ENCODE measurements around the gene YJU2.
A peak's percentile ranks its signal among the peaks of the same experiment; 100 is the strongest.
"Not testable (repeated sequence)": the region's sequence is repeated elsewhere in the genome, so short reads cannot be mapped to it uniquely, and the experiment has no call there.

Gene YJU2

DNA sequence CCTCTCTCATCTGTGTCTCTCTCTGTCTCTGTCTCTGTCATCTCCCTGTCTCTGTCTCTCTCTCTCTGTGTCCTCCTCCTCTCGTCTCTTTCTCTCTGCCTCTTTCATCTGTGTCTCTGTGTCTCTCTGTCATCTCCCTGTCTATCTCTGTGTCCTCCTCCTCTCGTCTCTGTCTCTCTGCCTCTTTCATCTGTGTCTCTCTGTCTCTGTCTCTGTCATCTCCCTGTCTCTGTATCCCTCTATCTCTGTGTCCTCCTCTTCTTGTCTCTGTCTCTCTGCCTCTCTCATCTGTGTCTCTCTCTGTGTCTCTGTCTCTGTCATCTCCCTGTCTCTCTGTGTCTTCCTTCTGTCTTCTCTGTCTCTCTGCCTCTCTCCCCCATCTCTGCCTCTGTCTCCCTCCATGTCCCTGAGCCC is 18.1 kb upstream of the YJU2 start:
- no peak for DNase-seq (ENCODE audit: low spot score)

DNA sequence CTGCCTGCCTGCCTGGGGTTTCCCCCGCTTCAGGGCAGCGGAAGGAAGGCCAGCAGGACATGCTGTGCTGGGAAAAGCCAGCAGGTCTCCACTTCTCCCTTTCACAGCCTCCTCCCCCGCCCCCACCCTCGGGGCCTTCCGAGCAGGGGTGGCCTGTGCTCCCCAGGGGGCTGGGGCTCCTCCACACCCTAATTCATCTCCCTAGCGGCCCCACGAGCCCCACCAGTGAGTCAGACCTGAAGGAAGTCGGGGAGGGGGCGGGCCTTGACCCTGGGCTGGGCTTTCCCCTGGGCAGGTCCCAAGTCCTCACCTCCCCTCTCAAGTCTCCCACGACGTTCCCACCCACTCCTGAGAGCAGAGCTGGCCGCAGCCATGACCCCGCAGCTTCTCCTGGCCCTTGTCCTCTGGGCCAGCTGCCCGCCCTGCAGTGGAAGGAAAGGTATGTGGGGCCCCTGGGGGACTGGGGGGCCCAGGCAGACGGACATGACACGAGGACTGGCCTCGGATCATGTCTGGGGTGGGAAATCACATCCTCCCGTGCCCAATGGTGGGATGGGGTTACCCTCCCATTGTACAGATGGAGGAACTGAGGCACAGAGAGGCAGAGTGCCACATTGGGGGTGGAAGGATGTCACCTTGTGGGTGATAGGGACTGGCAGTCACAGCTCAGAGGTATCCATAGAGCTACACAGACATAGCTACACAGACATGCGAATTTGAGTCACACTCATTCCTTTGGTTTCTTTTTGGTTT is 17.5 kb upstream of the YJU2 start, which contains the start of gene EBI3:
EBI3 (plus strand) TSS at position 345 of the 753 bp plus-strand sequence; CDS start at position 373, 28 bp downstream.
- DNase-seq (ENCODE audit: low spot score): no peak

DNA sequence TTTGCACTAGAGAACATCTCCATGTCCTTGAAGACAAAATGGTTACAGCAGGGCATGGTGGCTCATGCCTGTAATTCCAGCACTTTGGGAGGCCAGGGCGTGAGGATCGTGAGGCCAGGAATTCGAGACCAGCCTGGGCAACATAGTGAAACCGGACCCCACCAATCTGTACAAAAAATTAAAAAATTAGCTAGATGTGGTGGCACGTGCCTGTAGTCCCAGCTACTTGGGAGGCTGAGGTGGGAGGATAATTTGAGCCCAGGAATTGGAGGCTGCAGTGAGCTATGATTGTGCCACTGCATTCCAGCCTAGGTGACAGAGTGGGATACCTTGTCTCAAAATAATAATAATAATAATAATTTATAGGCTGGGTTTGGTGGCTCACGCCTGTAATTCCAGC is 16.6 kb upstream of the YJU2 start:
- DNase-seq (ENCODE audit: low spot score): not testable (repeated sequence)

DNA sequence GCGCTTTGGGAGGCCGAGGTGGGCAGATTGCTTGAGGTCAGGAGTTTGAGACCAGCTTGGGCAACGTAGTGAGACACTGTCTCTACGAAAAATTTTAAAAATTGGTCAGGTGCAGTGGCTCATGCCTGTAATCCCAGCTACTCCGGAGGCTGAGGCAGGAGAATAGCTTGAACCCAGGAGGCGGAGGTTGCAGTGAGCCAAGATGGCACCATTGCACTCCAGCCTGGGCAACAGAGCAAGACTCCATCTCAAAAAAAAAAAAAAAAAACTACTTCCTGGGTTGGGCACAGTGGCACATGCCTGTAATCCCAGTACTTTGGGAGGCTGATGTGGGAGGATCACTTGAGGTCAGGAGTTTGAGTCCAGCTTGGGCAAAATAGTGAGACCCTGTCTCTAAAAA is 15.4 kb upstream of the YJU2 start:
- not testable (repeated sequence) for DNase-seq (ENCODE audit: low spot score)

DNA sequence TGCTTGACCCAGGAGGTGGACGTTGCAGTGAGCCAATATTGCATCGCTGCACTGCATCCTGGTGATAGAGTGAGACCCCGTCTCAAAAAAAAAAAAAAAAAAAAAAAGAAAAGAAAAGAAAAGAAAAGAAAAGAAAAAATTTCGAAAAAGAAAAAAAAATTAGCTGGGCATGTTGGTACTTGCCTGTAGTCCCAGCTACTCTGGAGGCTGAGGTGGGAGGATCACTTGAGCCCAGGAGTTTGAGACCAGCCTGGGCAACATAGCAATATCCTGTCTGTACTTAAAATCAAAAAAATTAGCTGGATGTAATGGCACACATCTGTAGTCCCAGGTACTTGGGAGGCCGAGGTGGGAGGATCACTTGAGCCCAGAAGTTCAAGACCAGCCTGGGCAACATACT is 14.7 kb upstream of the YJU2 start:
- not testable (repeated sequence) for DNase-seq (ENCODE audit: low spot score)

DNA sequence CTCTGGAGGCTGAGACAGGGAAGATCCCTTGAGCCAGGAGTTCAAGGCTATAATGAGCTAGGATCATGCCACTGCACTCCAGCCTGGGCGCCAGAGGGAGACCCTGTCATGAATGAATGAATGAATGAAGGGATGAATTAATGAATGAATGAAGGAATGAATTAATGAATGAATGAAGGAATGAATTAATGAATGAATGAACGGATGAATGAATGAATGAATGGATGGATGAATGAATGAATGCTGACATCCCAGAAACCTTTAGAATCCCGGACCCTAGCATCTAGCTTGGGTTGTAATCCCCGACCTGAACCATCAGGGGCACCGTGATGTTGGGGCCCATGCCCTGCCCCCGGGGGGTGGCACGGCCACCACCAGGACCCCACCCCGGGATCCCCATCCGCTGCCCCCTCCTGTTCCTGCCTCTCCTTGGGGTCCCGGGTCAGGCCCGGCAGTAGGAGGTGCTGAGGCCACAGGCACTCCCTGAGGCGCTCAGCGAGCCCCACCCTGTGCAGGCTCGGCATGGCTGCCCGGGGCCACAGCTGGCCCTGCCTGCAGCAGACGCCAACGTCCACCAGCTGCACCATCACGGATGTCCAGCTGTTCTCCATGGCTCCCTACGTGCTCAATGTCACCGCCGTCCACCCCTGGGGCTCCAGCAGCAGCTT is 14.1 kb upstream of the YJU2 start:
- no peak for DNase-seq (ENCODE audit: low spot score)

DNA sequence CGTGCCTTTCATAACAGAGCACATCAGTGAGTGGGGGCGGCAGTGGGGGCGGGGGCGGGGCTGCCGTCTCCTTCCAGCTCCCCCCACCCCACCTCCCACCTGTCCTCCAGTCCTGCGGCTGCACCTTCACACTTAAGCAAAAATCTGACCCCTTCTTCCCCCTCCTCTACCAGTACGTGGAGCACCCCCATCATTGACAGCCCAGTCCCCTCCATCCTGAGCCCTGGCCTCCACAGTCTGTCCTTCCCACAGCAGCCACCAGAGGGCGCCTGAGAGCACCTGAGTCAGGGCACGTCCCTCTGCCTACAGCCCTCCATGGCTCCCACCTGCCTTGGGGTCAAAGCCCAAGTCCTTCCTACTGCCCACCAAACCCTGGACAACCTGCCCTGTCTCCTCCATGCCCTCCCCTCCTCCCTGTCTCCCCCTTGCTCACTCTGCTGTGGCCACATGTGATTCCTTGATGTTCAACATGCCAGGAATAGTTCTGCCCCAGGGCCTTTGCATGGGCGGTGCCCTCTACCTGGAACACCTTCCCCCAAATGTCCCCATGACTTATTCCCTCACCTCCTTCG is 13.5 kb upstream of the YJU2 start:
- DNase-seq (ENCODE audit: low spot score): peak; percentile 39

DNA sequence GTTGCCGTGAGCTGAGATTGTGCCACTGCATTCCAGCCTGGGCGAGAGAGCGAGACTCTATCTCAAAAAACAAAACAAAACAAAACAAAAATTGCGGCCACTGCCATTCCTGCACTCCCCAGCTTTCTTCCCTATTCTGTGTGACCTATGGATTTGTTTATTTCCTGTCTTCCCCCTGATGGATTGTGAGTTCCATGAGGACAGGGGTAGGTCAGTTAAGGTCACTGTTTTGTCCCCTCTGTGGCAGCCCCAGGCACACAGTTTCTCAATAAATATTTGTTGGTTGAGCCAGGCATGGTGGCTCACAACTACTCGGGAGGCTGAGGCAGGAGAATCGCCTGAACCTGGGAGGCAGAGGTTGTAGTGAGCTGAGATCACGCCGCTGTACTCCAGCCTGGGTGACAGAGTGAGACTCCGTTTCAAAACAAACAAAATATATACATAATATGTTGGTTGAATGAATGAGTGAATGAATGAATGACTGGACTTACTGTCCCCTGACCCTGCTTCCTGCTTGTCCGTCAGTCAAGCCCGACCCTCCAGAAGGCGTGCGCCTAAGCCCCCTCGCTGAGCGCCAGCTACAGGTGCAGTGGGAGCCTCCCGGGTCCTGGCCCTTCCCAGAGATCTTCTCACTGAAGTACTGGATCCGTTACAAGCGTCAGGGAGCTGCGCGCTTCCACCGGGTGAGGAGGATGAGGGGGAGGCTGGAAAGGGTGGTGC is 12.6 kb upstream of the YJU2 start:
- no peak for DNase-seq (ENCODE audit: low spot score)

DNA sequence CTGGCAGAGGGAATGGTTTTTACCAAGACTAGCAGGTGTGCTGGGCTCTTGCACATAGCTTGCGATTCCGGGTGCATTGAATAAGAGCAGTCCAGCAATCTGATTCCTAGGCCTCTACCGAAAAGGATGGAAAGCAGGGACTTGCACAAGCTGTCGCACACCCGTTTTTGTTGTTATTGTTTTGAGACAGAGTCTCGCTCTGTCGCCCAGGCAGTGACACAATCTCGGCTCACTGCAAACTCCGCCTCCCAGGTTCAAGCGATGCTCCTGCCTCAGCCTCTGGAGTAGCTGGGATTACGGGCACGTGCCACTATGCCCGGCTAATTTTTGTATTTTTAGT is 12.0 kb upstream of the YJU2 start:
- no peak for DNase-seq (ENCODE audit: low spot score)

DNA sequence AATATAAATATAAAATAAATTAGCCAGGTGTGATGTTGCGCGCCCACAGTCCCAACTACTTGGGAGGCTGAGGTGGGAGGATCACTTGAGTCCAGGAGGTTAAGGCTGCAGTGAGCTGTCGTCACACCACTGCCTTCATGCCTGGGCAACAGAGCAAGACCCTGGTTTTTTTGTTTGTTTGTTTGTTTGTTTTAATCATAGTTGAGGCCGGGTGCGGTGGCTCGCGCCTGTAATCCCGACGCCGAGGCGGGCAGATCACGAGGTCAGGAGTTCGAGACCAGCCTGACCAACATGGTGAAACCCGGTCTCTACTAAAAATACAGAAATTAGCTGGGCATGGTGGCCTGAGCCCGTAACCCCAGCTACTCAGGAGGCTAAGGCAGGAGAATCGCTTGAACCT is 9.4 kb upstream of the YJU2 start:
- not testable (repeated sequence) for DNase-seq (ENCODE audit: low spot score)

DNA sequence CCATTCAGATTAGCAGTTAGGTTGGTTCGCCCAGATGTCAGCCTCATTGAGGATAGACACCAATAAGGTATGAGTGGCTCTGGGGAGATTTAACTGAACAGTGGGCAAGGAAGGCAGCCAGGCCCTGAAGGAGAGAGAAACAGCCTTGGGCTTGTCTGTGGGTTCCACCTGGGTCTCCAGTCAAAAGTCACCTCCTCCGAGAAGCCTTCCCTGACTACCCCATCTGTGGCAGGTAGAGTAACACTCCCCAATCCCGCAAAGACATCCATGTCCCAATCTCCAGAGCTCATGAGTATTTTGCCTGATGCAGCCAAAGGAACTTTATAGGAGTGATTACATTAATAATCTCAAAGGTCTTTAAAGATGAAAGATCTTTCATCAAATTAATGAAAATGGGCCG is 8.0 kb upstream of the YJU2 start:
- DNase-seq (ENCODE audit: low spot score): no peak

DNA sequence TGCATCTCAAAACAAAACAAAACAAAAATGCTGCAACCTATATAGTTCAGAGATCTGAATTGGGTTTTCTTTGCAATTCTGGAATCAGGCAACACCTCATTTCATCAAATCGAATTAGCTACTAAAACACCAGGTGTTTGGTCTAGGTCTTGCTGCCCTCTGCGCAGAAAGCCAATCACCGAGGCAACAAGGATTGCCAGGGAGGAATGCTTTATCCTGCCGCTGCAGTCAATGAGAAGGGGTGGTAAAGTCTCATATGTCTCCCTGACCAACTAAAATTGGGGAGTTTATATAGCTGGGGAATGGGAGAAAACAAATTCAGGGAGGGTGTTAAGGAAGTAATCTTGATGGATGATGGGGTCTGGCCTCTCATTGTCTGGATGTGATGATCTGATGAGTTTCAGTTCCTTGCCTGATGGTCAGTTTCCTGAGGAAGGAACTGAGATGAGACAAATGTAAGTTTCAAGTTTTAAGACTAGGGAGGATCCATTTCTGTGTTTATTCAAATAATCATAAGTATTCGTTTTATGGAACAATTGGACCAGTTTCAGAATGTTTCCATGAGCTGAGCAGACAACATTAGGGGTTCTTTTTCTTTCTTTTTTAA is 5.0 kb upstream of the YJU2 start:
- no peak for DNase-seq (ENCODE audit: low spot score)

DNA sequence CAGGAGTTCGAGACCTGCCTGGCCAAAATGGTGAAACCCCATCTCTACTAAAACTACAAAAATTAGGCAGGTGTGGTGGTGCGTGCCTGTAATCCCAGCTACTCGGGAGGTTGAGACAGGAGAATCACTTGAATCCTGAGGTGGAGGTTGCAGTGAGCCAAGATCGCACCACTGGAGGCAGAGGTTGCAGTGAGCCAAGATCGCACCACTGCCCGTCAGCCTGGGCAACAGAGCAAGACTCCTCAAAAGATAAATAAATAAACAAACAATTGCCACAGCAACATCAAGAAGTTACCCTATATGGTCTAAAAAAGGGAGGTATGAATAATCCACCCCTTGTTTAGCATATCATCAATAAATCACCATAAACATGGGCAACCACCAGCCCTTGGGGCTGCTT is 942 bp upstream of the YJU2 start:
- not testable (repeated sequence) for DNase-seq (ENCODE audit: low spot score)

DNA sequence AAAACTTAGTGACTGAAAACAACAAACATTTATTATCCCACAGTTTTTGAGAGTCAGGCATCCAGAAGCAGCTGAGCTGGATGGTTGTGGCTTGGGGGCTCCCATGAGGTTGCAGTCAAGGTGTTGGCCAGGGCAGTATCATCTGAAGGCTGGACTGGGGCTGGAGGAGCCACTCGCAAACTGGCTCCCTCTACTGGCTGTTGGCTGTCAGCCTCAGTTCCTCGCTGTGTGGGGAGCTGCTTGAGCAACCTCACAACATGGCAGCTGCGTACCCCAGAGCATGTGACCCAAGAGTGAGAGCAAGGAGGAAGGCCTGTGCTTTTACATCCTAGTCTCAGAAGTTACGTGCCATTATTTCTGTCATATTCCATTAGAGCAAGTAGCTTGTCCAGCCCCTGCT is 9.7 kb downstream of the YJU2 start:
- no peak for DNase-seq (ENCODE audit: low spot score)

DNA sequence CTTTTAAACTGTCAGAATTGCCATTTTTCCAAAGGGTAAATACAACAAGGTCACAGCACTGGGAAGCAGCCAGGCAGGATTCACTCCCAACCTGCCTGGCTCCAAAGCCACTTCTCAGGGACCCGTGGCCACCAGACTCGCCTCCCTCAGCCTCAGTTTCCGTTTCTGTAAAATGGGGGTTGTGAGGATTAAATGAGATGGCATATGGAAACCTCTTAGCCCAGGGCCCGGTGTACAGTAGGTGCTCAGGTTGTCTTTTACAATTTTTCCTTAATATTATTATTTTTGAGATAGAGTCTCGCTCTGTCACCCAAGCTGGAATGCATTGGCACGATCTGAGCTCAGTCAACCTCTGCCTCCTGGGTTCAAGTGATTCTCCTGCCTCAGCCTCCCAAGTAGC is 10.1 kb downstream of the YJU2 start:
- DNase-seq (ENCODE audit: low spot score): no peak

DNA sequence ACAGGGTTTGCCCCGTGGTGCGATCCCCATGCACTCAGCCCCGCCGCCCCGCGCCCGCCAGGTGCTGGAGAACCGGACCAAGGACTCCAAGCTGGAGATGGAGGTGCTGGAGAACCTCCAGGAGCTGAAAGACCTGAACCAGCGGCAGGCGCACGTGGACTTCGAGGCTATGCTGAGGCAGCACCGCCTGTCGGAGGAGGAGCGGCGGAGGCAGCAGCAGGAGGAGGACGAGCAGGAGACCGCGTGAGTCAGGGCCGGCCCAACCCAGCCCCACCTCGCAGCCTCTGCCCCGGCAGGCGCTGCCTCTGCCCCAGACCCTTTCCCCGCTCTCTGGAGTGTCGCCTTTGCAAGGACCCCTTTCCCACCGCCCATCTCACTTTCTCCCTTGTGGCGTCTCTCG is 11.3 kb downstream of the YJU2 start:
- no peak for DNase-seq (ENCODE audit: low spot score)

DNA sequence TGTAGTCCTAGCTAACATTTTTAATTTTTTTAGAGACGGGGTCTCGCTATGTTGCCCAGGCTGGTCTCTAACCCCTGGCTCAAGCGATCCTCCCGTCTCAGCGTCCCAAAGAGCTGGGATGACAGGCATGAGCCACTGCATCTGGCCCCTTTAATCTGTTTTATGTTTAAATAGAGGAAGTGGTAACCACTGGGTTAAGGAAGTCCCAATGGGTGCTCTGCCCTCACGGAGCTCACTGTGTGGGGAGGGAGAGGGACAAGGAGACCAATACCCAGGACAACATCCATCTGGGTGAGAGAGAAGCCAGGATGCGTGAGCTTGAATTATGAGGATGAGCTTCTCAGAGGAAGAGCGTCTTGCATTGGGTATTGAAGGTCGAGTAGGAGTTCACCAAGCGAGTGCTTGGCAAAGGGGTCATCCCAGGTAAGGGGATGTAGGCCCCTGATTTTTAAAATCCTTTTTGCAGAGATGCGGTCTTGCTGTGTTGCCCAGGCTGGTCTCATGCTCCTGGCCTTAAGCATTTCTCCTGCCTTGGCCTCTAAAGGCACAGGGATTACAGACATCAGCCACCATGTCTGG is 13.8 kb downstream of the YJU2 start:
- DNase-seq (ENCODE audit: low spot score): no peak

DNA sequence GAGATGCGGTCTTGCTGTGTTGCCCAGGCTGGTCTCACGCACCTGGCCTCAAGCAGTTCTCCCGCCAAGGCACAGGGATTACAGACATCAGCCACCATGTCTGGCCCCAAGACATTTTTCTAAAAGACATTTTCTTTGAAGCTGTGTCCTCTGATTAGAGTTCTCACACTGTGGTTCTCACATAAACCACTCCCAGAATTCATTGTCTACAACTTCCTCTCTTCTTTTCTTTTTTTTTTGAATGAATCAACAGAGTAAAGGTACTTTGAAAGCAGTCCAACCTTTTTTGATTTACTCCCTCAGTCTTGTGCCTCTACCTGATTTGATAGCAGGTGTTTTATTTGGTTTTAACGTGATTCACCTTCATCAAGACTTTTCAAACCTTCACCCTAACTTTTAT is 17.9 kb downstream of the YJU2 start:
- peak; percentile 8 for DNase-seq (ENCODE audit: low spot score)

DNA sequence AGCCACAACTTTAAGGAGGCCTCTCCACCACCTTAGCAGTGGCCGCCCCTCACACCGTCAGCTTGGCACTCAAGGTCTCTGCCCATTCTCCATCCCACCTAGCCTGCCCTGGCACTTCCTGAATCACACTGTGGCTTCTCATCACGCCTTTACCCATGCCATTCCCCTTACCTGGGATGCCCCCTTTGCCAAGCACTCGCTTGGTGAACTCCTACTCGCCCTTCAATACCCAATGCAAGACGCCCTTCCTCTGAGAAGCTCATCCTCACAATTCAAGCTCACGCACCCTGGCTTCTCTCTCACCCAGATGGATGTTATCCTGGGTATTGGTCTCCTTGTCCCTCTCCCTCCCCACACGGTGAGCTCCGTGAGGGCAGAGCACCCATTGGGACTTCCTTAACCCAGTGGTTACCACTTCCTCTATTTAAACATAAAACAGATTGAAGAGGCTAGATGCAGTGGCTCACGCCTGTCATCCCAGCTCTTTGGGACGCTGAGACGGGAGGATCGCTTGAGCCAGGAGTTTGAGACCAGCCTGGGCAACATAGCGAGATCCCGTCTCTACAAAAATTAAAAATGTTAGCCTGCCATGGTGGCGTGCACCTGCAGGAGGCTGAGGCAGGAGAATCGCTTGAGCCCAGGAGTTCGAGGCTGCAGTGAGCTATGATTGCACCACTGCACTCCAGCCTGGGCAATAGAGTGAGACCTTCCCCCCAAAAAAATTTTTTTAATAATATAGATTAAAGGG is 19.5 kb downstream of the YJU2 start:
- no peak for DNase-seq (ENCODE audit: low spot score)

DNA sequence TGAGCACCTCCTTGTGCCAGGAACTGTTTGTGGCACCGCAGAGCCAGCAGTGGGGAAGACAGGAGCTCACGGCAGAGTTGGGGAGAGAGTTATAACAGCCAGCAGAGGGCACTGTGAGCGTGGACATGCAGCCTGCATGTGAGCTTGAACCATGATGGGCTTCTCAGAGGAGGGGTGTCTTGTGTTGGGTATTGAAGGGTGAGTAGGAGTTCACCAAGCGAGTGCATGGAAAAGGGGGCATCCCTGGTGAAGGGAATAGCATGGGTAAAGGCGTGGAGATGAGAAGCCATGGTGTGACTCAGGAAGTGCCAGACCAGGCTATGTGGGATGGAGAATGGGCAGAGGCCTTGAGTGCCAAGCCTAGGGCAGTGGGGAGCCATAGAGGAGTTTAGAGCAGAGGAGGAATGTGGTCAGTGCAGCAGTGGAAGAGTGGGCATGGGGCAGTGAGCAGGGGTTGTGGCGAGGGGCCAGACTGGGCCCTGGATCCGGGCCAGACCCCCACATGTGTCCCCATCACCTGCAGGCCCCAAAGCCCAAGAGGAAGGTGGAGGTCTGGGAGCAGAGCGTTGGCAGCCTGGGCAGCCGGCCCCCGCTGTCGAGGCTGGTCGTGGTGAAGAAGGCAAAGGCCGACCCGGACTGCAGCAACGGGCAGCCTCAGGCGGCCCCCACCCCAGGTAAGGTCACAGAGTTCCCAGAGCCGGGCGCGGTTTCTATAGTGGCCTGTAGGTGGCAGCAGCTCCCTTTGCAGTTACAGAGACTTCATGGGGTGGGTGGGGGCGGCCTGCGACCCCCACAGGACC is 20.4 kb downstream of the YJU2 start:
- peak; percentile 45 for DNase-seq (ENCODE audit: low spot score)

Measured in CD4-positive, alpha-beta T cell treated with Interleukin-6 at 100 ng/mL for 8 hours (primary cell).